HFF-Myc (cell line): ENCODE results near the gene BGN.

Experiments used
- DNase-seq: peaks from one replicate; pipeline ENCODE4 v3.0.0-alpha.2; 2011; ENCODE audit warnings: low read depth; ENCODE audit errors: extremely low read depth
- H3K4me3 ChIP-seq: replicated peaks from 2 replicates; pipeline ENCODE4 v1.5.1; 2011; ENCODE audit warnings: low read depth, mild to moderate bottlenecking, control low read depth, low read length
- CTCF ChIP-seq: IDR thresholded peaks from 2 replicates; pipeline ENCODE4 v1.5.1; 2012; ENCODE audit warnings: mild to moderate bottlenecking, low read depth, low read length, control low read depth; ENCODE audit errors: missing control alignments

BGN gene

GRCh38 chrX:153478746-153479145 lies 16.0 kb upstream of the BGN start:
- no peak for TF ChIP-seq CTCF
- H3K4me3 ChIP-seq: no peak overlapping the region
- no peak for DNase-seq

GRCh38 chrX:153481043-153481442 lies 13.7 kb upstream of the BGN start:
- no peak for TF ChIP-seq CTCF
- DNase-seq: no peak
- no peak overlapping the region for H3K4me3 ChIP-seq

- DNase-seq: no peak
- no peak for TF ChIP-seq CTCF
- H3K4me3 ChIP-seq: no peak overlapping the region
These were observed 12.3 kb upstream of the BGN start for GRCh38 chrX:153482376-153483015.

GRCh38 chrX:153485396-153486080 lies 9.2 kb upstream of the BGN start:
- H3K4me3 ChIP-seq: no peak overlapping the region
- TF ChIP-seq CTCF: no peak
- no peak for DNase-seq

GRCh38 chrX:153486171-153486570 lies 8.6 kb upstream of the BGN start:
- no peak overlapping the region for H3K4me3 ChIP-seq
- no peak for DNase-seq
- TF ChIP-seq CTCF: no peak

- no peak for TF ChIP-seq CTCF
- no peak for DNase-seq
- no peak overlapping the region for H3K4me3 ChIP-seq
These were observed 7.1 kb upstream of the BGN start for GRCh38 chrX:153487590-153488071.
